Limb (tissue), 2 donors: ENCODE results near the gene PLEKHN1.

Experiments
- DNase-seq, 2 donors: peaks; one replicate each; pipeline ENCODE4 v3.0.0-alpha.2; 2016; ENCODE audit errors: extremely low spot score in 2 of 2

Gene PLEKHN1, protein sequence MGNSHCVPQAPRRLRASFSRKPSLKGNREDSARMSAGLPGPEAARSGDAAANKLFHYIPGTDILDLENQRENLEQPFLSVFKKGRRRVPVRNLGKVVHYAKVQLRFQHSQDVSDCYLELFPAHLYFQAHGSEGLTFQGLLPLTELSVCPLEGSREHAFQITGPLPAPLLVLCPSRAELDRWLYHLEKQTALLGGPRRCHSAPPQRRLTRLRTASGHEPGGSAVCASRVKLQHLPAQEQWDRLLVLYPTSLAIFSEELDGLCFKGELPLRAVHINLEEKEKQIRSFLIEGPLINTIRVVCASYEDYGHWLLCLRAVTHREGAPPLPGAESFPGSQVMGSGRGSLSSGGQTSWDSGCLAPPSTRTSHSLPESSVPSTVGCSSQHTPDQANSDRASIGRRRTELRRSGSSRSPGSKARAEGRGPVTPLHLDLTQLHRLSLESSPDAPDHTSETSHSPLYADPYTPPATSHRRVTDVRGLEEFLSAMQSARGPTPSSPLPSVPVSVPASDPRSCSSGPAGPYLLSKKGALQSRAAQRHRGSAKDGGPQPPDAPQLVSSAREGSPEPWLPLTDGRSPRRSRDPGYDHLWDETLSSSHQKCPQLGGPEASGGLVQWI

DNA sequence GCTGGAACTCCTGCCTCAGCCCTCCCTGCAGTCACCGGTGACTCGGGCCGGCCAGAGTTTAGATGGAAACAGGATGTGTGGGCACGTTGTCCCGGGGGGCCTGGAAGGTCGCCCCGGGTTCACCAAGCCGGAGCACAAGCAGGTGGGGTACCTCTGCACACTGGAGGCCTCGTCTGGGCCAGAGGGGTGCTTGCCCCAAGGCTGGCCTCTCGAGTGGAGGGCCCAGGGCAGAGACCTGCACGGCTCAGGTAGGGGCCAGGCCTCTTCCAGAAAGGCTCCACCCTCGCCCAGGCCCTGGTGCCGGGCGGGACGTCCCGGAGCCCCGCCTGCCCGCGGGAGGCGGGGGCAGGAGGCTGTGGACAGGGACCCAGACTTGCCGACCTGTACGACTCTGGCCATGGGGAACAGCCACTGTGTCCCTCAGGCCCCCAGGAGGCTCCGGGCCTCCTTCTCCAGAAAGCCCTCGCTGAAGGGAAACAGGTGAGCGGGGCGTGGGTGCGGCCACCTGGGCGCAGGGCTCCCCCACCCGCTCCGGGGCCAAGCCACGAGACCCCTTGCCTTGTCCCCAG lies at the start of gene PLEKHN1:
PLEKHN1 (plus strand) TSS at position 348 of the 569 bp plus-strand sequence; CDS start at position 398, 50 bp downstream.
- DNase-seq: no peak

DNA sequence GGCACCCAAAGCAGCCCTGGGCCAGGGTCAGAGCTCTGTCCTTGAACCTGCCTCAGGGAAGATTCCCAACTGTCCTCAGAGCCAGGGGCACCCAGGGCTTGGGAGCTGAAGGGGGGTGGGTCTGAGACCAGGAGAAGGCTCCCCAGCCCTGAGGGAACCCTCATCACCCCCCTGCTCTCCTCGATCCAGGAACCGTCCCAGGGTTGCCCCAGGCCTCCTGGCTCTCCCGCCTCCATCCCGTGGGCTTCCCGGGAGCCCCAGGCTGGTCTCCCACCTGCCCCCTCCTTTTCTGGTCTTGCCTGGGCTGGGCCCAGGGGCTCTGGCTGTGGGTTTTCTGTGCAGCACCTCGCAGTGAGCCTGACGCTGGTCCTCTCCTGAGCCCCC lies 49.2 kb upstream of the PLEKHN1 start:
- no peak for DNase-seq

DNA sequence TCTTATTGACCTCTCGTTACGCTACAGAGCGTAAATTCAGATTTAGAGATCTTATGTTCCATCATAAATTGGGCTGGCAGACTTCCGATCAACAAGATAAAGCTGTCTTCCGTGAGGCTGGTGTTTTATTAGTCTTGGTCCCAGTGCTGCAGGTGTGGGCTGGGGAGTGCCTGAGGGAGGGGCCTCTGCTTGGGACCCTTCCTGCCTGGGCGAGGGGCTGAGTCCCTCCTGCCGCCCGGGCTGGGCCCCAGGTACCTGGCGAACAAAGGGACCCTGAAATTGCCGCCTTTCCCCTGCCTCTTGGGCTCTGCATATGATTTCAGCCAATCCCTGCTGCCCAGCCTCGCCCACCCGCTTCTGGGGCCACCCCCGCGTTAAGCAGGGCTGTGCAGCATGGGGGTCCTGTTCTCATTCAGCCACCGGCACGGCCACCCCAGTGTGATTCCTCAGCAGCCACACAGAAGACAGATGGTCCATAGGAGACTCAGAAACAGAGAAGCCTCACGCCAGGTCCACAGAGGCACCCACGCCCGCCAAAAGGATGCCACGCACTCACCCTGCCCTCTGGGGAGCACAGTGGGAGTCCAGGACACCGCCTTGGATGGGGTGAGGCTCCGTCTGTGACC lies 48.7 kb upstream of the PLEKHN1 start:
- no peak for DNase-seq

DNA sequence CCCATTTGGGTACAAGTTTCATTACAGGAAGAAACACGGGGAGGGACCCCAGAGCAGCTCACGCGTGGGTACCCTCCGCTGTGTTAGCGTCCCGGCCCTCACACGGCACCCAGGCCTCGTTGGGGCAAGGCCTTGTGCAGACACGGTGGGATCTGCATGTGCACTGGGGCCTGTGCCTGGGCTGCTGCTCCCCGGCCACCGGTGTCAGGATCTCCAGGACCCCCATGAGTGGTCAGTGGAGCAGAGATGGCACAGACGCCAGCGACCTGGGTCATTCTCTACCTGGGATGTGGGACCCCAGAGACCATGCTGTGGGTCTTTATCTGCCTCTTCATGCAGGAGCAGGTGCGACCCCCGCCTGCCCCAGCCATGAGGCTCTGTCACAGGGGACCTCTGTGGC lies 47.9 kb upstream of the PLEKHN1 start:
- no peak for DNase-seq

DNA sequence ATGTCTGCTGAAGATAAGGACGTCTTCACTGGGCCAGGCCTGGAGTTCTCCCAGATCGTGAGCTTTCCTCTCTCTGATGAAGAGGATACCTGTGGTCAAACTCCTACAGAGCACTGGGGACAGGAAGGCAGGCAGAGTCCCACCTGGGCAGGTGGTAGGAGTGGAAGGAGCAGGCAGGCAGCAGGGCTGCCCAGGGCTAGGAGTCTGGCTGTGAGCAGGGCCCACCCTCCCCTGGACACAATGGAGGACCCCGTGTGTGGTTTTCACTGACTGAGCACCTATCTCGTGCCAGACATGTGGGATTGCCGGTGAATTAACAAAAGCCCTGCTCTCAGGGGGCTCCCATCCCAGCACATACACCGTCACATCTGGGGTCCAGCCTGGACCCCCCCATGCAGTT lies 47.4 kb upstream of the PLEKHN1 start:
- no peak for DNase-seq

DNA sequence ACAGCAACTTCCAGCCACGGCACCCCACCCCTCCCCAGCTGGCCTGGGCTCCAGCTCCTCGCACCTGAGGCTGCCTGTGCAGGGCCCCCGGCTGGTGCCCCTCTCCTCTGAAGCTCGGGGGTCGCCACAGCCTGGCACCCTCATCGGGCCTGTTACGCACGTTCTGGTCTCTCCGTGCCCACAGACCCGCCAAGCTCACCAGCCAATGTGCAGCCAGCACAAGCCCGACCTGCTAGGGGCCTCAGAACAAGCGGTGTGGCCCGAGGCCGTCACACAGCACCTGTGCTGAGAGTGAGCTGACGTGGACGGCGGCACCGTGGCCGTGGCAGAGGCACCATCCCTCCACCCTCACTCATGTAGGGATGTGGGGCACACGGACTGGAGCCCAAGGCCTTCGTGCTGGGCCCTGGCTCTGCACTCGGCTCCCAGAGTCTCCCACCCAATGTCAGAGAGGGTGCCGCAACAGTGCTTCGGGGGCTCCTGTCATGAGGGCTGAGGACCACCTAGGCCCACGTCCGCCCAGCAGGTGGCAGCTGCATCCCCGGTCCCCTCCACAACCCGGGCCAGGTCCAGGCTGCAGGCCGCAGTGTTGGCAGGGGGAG lies 46.9 kb upstream of the PLEKHN1 start:
- DNase-seq: no peak

DNA sequence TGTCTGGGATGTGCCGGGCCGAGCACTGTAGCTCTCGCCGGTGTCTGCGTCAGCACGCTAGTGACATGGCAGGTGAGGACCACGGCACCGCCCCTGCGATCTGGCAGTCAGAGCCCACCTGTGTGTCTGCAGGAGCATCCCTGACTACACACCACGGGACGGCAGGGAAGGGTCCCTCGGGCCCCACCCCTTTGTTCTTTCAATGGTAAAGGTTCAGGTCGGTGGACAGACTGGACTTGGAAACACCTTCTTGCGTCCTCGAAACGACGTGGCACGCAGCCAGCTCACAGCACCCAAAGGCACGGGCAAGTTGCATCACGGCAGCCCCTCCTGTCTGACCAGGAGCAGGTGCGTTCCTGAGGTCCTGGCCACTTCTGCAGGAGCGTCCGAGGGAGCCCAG lies 46.3 kb upstream of the PLEKHN1 start:
- no peak for DNase-seq

DNA sequence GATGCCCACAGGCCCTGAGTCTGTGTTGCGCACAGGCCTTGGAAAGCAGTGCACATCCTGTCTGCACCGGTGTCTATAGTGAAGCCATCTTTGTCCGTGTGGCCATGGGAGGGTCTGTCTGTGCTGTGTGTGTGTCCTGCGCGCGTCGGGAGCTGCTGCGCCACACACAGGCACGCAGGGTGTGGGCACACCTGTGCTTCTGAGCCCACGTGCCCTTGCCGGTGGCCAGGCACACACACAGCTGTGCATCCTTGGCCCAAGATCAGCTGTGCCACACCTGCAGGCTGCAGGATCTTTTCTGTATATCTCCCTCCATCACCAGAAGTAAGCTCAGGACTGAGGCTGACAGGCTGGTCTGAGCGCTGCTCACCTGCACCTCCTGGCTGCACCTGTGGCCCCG lies 45.8 kb upstream of the PLEKHN1 start:
- DNase-seq: no peak

DNA sequence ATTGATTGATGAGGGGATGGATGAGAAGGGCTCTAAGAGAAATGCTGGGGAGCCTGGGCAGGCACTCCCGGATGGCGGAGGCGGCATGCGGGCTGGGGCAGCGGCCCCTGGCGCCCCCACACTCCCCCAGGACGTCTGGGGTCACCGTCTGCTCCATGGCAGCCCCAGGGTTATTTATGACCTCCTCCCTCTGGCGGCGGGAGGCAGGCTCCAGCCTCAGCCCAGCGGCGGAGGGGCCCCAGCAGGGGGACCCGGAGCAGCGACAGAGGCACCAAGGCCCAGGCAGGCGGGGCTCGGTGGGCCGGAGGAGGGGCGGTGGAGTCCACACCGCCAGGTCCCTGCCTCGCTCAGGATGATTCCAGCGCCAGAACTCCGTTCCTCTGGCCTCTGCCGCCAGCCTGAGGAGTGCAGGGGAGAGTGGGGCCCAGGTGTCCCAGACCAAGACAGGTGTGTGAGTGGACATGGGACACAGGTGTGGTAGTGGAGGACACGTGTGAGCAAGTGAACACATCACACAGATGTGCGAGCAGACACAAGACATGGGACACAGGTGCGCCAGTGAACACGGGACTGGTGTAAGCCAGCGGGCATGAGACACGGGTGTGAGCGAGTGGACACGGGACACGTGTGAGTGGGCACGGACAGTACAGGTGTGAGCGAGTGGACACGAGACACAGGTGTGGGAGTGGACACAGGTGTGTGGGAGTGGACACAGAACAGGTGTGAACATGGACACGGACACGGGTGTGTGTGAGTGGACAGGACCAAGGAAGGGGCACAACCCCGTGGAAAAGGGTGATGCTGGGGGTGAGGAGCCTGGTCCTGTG lies 45.1 kb upstream of the PLEKHN1 start:
- DNase-seq: peak; percentile 76 to 88

DNA sequence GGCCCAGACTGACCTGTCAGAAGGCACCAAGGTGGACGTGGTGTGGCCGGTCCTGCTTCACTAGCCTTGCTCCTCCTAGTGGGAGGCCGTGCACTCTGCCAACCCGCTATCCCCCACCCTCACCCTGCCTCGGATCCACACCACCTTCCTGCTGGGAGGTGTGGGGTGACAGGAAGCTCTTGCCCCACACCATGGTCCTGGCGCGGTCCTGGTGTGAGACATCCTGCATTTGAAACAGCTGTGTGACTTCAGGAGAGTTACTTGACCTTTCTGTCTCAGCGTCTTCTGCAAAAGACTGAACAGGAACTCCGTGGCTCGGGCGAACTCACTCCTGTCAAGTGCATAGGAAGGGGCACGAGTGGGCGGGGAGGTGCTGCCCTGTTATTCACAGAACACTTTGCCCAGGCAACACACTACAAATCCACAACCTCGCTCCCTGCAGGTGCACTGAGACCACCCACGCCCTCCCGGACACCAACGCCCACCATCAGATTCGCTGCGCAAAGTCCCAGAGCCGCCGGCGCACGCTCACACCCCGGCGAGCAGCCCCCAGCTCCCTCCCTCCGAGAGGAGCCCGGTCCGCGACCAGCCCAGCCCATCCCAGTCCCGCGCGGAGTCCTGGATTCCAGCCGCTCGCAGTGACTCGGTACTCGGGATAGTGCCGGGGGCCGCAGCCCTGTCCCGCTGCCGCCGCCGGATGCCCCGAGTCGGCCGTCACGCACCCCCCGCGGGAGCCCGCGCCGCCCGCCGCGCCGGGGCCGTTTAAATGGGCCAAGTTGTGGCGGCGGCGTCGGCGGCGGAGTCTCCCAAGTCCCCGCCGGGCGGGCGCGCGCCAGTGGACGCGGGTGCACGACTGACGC lies 42.9 kb upstream of the PLEKHN1 start, which contains the start of gene SAMD11:
SAMD11 (plus strand) TSS at position 793 of the 860 bp plus-strand sequence. CDS start 509 bp downstream, outside the sequence.
- DNase-seq: peak in 1 of 2 donors; percentile 93

DNA sequence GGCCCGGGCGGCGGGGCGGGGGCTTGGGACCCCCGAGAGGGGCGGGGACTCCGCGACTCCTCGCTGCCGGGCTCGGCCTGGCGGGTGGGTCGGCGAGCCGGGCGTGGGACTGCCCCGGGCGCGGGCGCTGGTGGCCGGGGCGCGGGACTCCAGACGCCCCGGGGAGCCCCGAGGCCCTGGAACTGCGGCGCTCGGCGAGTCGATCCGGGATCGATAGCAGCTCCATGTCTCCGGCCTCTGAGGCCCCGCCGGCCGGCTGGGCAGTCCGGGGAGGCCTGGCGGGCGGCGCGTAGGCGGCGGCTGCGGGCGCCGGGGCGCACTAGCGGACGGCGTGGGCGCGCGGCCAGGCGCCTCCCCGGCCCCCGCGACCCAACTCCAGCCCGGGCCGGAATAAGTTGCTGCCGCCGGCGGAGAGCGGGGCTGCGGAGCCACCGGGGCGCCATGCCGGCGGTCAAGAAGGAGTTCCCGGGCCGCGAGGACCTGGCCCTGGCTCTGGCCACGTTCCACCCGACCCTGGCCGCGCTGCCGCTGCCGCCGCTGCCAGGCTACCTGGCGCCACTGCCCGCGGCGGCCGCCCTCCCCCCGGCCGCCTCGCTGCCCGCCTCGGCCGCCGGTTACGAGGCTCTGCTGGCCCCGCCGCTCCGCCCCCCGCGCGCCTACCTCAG lies 42.2 kb upstream of the PLEKHN1 start:
- DNase-seq: no peak

DNA sequence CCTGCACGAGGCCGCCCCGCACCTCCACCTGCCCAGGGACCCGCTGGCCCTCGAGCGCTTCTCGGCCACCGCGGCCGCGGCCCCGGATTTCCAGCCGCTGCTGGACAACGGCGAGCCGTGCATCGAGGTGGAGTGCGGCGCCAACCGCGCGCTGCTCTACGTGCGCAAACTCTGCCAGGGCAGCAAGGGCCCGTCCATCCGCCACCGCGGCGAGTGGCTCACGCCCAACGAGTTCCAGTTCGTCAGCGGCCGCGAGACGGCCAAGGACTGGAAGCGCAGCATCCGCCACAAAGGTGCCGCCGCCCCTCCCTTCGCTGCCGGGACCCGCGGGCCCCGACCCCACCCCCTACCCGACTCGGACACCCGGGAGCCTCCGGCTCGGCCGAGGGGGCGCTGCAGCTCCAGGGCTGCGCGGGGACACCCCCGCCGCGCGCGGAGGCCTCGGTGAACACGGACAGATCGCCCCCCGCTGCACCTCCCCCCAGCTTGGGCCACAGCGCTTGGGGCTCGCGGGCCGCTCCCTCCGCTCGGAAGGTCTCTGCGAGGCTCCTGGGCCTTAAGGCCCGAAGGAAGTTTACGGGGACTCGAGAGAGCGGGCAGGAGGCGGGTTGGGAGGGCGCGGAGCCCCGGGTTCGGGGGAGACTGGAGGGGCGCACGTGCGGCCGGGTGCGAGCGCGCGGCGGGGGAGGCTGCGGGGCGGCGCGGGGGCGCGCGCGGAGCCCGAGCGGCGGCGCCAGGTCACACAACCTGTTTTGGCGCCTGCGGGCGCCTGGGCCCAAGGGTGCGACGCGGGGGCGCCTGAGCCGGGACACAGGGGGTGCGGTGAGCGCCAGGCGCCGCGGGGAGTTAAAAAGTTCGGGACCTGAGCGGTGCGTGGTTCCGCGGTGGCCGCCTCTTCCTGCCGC lies 41.4 kb upstream of the PLEKHN1 start:
- no peak for DNase-seq

DNA sequence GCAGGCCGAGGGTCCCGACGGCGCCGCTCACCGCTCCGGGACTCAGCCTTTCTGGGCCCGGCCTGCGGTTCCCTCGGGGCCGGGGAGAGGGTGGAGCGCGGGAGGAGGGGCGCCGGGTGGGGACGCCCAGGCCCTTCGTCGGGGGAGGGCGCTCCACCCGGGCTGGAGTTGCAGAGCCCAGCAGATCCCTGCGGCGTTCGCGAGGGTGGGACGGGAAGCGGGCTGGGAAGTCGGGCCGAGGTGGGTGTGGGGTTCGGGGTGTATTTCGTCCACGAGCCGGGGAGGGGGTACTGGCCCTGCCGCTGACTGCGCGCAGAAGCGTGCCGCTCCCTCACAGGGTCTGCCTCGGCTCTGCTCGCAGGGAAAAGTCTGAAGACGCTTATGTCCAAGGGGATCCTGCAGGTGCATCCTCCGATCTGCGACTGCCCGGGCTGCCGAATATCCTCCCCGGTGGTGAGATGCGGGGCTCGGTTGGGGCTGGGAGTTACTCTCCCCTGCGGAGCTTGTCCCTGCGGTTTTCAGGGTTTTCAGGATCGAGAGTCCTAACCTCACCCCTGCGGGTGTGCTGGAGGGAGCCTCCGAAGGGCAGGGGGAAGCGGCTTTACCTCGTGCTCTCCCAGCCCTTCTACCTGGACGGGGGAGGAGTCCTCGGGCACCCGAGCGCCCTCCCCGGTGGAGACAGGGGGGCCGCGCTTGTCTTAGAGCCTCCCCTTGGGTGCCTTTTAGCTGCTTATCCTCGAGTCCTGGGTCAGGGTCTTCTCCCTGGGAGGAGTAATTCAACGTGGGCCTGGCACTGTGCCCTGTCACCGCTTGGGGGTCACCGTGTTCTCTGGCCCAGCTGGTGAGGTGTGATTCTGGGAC lies 40.5 kb upstream of the PLEKHN1 start:
- no peak for DNase-seq

DNA sequence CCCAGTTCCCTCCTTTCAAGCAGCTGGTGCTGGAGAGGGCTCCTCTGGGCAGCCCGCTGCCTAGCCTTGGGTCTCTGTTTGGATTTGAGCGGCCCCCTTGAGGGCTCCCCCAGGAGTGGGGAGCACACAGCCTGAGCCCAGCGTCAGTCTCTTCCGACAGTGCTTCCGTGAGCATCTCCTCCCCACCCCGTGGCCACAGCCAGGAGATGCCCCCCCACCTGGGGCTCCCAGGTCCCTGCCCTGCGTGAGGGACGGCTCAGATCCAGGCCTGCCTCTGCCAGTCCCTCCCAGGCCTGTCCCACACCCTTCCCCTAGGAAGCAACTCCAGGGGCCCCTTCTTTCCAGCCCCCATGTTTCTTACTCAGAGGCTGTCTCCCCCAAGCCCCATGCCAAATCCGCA lies 39.0 kb upstream of the PLEKHN1 start:
- DNase-seq: no peak

DNA sequence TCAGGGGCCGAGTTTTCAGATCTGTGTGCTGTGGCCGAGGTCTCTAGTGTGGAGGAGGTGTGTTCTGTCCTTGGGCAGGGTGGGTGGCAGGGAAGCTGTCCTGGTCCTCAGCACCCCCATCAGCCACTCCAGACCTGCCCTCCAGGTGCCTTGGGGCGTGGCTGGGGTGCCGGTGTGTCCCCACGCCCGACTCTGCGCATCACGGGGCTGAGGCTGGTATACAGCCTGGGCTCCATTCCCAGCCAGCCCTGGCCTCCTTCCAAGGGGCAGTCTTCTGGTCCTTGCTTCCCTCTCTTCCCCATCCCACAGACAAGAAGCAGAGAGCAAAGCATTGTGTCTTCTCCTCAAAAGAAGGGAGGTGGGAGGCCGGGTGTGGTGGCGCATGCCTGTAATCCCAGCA lies 38.5 kb upstream of the PLEKHN1 start:
- no peak for DNase-seq

DNA sequence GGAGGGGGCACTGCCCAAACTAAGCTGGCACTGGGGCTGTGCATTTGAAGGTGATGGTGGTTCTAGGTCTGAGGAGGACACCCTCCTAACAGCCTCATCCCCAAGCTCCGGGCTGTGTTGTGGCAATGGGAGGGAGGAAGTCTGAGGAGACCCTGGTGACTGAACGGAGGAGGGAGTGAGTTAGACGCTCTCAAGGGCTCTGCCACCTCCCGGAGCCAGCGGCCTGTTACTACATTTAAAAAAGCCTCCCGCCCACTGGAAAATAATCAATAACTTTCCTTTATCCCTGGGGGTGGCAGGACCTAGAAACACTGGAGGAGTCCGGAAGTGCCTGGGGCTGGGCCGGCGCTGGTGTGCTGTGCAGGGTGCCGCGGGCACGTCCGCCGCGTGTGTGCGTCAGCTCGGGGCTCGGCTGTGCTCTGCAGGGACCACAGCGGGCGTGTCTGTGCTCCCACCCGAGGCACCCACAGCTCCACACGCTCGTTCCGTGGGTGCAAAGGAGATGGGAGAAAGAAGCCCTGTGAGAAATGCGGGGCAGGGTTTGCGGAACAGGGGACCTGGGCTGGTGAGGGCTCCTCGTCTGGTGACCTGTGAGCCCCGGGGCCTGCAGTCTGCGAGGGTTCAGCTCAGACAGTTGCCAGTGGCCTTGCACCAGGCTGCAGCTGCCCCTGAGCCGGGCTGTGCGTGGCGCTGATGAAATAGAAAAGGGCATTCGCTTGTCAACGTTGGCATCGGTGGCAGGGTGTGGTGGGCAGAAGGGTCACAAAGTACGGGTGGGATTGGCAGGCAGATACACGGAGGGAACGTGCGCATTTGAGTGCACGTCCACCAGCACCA lies 37.2 kb upstream of the PLEKHN1 start:
- no peak for DNase-seq
